ENCODE measurements around the gene HOXA3. TPM values are rescaled to one million over a fixed set of nuclear protein-coding genes. Genes with fewer than 3 reads are reported as not detected.
A peak's percentile ranks its signal among the peaks of the same experiment; 100 is the strongest.

HOXA3 gene
- polyA plus RNA-seq, 2 of the 4 experiments (the other 2 are of a cell fraction): 3.3 to 8.7 TPM

DNA sequence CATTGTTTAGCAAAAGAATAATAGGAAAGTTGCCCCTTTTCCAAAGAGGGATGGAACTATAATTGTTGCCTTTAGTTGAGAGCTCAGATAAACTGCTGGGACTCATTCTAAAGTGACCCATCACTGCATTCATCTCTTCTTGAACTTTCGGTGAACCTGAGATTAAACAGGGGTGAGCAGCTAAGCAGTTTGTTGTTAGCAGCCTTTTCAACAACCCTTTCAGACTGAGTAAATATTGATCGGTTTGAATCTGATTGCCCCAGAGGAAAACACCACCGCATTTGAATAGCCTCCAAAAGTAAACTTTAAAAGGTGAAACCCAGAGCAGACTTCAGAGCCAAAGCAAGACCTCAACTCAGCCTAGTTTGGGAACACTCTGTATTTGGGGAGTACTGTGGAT, 61.3 kb downstream of the HOXA3 start:
- Histone ChIP-seq H3K9me3 (no peaks in the 10 kb centered on the region), H3K4me3 (no peak overlapping the region), H3K4me2 (0 out of 3 replicates have a peak overlapping the region, but pooled peaks have one; percentile 12), H3K27ac (no peak overlapping the region), H3K4me1 (peaks cover 10% of the 10 kb centered on the region; the same call in 2 of the 3 replicates)
- no peak for TF ChIP-seq RARB (CRISPR knock-in tag; IDR thresholded peaks at IDR 0.05)
- no peak for TF ChIP-seq ZFP36 (IDR thresholded peaks at IDR 0.05; ENCODE audit: borderline replicate concordance, partially characterized antibody)
- TF ChIP-seq, protein P1, sequence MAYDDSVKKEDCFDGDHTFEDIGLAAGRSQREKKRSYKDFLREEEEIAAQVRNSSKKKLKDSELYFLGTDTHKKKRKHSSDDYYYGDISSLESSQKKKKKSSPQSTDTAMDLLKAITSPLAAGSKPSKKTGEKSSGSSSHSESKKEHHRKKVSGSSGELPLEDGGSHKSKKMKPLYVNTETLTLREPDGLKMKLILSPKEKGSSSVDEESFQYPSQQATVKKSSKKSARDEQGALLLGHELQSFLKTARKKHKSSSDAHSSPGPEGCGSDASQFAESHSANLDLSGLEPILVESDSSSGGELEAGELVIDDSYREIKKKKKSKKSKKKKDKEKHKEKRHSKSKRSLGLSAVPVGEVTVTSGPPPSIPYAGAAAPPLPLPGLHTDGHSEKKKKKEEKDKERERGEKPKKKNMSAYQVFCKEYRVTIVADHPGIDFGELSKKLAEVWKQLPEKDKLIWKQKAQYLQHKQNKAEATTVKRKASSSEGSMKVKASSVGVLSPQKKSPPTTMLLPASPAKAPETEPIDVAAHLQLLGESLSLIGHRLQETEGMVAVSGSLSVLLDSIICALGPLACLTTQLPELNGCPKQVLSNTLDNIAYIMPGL (CRISPR knock-in tag; IDR thresholded peaks at IDR 0.05; ENCODE audit: borderline replicate concordance): no peak
- TF ChIP-seq FOSL2 (IDR thresholded peaks at IDR 0.05): no peak
- TF ChIP-seq FOSL2 (CRISPR knock-in tag; IDR thresholded peaks at IDR 0.05): no peak
- TF ChIP-seq RCOR1 (IDR thresholded peaks at IDR 0.05; ENCODE audit: low read depth, low read length): no peak
- TF ChIP-seq POLR2A (IDR thresholded peaks at IDR 0.05; ENCODE audit: low read length): no peak
- no peak for TF ChIP-seq CHD4 (IDR thresholded peaks at IDR 0.05; ENCODE audit: borderline replicate concordance)
- no peak for TF ChIP-seq BHLHE40 (IDR thresholded peaks at IDR 0.05; ENCODE audit: low read depth, low read length)
- TF ChIP-seq HDAC2 (IDR thresholded peaks at IDR 0.05): no peak
- TF ChIP-seq, protein P2, sequence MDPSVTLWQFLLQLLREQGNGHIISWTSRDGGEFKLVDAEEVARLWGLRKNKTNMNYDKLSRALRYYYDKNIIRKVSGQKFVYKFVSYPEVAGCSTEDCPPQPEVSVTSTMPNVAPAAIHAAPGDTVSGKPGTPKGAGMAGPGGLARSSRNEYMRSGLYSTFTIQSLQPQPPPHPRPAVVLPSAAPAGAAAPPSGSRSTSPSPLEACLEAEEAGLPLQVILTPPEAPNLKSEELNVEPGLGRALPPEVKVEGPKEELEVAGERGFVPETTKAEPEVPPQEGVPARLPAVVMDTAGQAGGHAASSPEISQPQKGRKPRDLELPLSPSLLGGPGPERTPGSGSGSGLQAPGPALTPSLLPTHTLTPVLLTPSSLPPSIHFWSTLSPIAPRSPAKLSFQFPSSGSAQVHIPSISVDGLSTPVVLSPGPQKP (IDR thresholded peaks at IDR 0.05; ENCODE audit: low read depth, low read length): no peak
- no peak for TF ChIP-seq CEBPB (IDR thresholded peaks at IDR 0.05)
- no peak for TF ChIP-seq SMC3 (IDR thresholded peaks at IDR 0.05)
- no peak for TF ChIP-seq MAFK (IDR thresholded peaks at IDR 0.05; ENCODE audit: partially characterized antibody)
- no peak for TF ChIP-seq CBX2 (IDR thresholded peaks at IDR 0.05; ENCODE audit: borderline replicate concordance, low read depth)
- TF ChIP-seq EP300 (IDR thresholded peaks at IDR 0.05): no peak
- TF ChIP-seq KDM1A (IDR thresholded peaks at IDR 0.05; ENCODE audit: low read depth): no peak
- no peak for TF ChIP-seq MAZ (IDR thresholded peaks at IDR 0.05; ENCODE audit: borderline replicate concordance, low read depth, low read length)
- no peak for FAIRE-seq
- no peak for ATAC-seq
- CTCF ChIA-PET: interaction anchor here (1.4 to 1.7 kb wide), 4 partner anchors 9 to 70 kb away, joined by 3 to 5 read pairs (median 4); partner anchors contain the start of gene HOXA5
- no peak for DNase-seq (ENCODE audit: low read depth in 1 of 2, low spot score in 1 of 2)
- whole genome bisulfite sequencing (ENCODE audit: missing lambda C conversion rate): 32% methylated on average over 3 of the region's 3 CpGs
- POLR2A ChIA-PET: no interaction called here

DNA sequence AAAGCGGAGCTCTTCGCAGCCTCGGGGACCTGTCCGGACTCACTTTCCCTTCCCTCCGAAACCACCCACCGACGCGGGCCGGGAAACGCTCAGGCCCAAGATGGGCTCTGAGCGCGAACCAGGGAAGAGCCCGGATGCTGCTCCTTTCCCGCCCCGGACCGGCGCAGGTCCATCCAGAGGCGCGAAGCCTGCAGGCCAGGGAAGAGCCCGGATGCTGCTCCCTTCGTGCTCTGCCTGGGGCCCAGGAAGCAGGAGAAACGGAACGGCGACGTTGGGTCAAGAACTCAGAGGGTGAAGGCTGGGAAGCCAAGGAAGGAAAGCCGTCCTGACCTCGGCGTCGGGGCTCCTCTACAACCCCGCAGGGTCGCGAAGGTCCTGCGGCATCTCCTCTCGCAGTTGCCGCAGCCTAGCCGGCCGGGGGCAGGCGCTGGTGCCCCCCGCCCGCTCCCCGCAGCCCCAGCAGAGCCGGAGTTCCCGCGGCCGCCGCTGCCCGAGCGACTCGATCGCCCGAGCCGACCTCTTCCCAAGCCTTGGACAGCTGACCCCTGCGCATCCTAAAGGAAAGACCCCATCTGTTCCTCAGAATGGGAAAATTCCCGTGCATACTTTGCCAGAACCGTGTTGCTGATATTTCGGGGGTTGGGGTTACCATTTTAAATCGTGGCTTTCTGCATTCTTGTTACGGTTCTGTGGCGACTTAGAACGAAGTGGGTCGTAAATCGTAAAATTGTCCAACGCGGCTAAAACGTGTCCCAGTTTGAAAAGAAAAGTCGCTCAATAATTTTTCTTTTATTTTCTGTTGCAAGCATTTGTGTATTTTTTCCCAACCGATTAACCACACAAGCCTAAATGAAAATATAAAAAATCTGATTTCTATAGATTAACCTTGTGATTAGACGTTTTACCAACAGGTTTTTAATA, 64.1 kb downstream of the HOXA3 start:
- Histone ChIP-seq H3K27ac (no peak overlapping the region), H3K4me2 (no peak overlapping the region), H3K4me3 (no peak overlapping the region), H3K9me3 (no peaks in the 10 kb centered on the region), H3K4me1 (peaks cover 4% of the 10 kb centered on the region; the same call in 2 of the 3 replicates)
- FAIRE-seq: no peak
- 91% methylated on average over 59 of the region's 68 CpGs for WGBS (ENCODE audit: missing lambda C conversion rate)
- ATAC-seq: no peak
- no peak for TF ChIP-seq ESRRA (IDR thresholded peaks at IDR 0.05; ENCODE audit: borderline replicate concordance, low read length)
- TF ChIP-seq TFCP2L1 (CRISPR knock-in tag; IDR thresholded peaks at IDR 0.05): no peak
- TF ChIP-seq TP53 (CRISPR knock-in tag; IDR thresholded peaks at IDR 0.05): no peak
- no peak for TF ChIP-seq PHF8 (IDR thresholded peaks at IDR 0.05; ENCODE audit: borderline replicate concordance, low read depth)
- TF ChIP-seq, protein P3, sequence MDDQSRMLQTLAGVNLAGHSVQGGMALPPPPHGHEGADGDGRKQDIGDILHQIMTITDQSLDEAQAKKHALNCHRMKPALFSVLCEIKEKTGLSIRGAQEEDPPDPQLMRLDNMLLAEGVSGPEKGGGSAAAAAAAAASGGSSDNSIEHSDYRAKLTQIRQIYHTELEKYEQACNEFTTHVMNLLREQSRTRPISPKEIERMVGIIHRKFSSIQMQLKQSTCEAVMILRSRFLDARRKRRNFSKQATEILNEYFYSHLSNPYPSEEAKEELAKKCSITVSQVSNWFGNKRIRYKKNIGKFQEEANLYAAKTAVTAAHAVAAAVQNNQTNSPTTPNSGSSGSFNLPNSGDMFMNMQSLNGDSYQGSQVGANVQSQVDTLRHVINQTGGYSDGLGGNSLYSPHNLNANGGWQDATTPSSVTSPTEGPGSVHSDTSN (IDR thresholded peaks at IDR 0.05): no peak
- TF ChIP-seq, protein P4, sequence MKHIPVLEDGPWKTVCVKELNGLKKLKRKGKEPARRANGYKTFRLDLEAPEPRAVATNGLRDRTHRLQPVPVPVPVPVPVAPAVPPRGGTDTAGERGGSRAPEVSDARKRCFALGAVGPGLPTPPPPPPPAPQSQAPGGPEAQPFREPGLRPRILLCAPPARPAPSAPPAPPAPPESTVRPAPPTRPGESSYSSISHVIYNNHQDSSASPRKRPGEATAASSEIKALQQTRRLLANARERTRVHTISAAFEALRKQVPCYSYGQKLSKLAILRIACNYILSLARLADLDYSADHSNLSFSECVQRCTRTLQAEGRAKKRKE (CRISPR knock-in tag; IDR thresholded peaks at IDR 0.05; ENCODE audit: low read depth): no peak
- TF ChIP-seq FOXS1 (CRISPR knock-in tag; IDR thresholded peaks at IDR 0.05): no peak
- POLR2A ChIA-PET: no interaction called here
- no peak for DNase-seq (ENCODE audit: low read depth in 1 of 2, low spot score in 1 of 2)
- CTCF ChIA-PET: interaction anchor here (1.1 to 1.9 kb wide), 2 partner anchors 22 to 236 kb away, joined by 3 to 4 read pairs; no protein-coding TSS in a partner anchor
